ENCODE data around the gene PAFAH1B1.

The PAFAH1B1 gene

DNA sequence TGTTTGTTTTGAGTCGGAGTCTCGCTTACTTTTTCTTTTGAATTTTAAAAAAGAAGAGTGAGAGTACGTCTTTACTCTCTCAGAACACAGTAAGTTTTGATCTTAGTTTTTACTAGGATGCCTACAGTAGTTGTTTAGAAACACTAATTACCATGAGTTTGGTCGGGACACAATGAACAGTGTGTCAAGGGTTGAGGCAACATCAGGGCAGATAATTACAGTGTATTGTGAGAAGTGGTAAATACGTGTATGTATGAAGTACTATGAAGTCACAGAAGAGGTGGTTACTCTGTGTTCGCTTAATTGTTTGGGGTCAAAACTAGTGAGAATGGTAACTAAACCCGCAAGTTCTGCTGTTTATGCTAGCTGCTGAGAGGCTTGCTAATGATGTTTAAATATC lies 18.2 kb downstream of the PAFAH1B1 start:
- Histone ChIP-seq H3K9me3 (ENCODE audit: control insufficient read depth, insufficient read depth, low read depth, low read length) (no peaks in the 10 kb centered on the region), H3K4me3 (ENCODE audit: low read depth, low read length) (no peak overlapping the region), H3K4me1 (ENCODE audit: control insufficient read depth, insufficient read depth, low read length) (peaks cover 20% of the 10 kb centered on the region), H3K27ac (ENCODE audit: extremely low read depth, low read depth, low read length) (no peak overlapping the region), H3K36me3 (ENCODE audit: control insufficient read depth in 2 of 2, insufficient read depth in 1 of 2, low read length in 2 of 2) (peaks cover 0 to 10% of the 10 kb centered on the region in 2 experiments; a peak in 1 of 3 replicates)
- ChIA-PET CTCF (interaction anchor here (0.6 to 0.9 kb wide), 3 partner anchors 174 to 1588 kb away, joined by 3 to 7 read pairs (median 5); no protein-coding TSS in a partner anchor), POLR2A (no interaction called here)
- TF ChIP-seq ZBTB21 (tag by site-specific recombination; IDR thresholded peaks at IDR 0.05) (0 out of 2 replicates have a peak, but pooled peaks have one; percentile 17), ZNF629 (tag by site-specific recombination; IDR thresholded peaks at IDR 0.05) (peak; percentile 48), PRDM1 (tag by site-specific recombination; IDR thresholded peaks at IDR 0.05) (0 out of 2 replicates have a peak, but pooled peaks have one; percentile 18), ZNF768 (tag by site-specific recombination; IDR thresholded peaks at IDR 0.05) (no peak), ZNF341 (tag by site-specific recombination; IDR thresholded peaks at IDR 0.05; ENCODE audit: low read depth) (no peak), SP7 (tag by site-specific recombination; IDR thresholded peaks at IDR 0.05) (peak; percentile 99)
- TF ChIP-seq, protein P1, sequence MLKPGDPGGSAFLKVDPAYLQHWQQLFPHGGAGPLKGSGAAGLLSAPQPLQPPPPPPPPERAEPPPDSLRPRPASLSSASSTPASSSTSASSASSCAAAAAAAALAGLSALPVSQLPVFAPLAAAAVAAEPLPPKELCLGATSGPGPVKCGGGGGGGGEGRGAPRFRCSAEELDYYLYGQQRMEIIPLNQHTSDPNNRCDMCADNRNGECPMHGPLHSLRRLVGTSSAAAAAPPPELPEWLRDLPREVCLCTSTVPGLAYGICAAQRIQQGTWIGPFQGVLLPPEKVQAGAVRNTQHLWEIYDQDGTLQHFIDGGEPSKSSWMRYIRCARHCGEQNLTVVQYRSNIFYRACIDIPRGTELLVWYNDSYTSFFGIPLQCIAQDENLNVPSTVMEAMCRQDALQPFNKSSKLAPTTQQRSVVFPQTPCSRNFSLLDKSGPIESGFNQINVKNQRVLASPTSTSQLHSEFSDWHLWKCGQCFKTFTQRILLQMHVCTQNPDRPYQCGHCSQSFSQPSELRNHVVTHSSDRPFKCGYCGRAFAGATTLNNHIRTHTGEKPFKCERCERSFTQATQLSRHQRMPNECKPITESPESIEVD (tag by site-specific recombination; IDR thresholded peaks at IDR 0.05), result peak; percentile 32; the same call in 1 of the 2 replicates

DNA sequence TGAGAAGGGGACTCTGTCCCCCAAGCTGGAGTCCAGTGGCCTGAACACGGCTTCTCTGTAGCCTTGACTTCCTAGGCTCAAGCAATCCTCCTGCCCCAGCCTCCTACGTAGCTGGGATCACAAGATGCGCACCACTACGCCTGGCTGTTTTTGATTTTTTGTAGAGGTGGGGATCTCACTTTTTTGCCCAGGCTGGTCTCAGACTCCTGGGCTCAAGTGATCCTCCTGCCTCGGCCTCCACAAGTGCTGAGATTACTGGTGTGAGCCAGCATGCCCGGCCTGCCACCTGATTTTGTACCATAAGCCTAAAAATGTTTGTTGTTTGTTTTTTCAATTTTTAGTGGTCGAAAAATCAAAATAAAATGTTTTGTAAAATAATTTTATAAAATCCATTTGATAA lies 19.2 kb downstream of the PAFAH1B1 start:
- POLR2A ChIA-PET, result interaction anchor here (0.7 kb wide), 1 partner anchor 23 kb away, joined by 5 read pairs; no protein-coding TSS in a partner anchor
- no peak overlapping the region for H3K27ac ChIP-seq (ENCODE audit: extremely low read depth, low read depth, low read length)
- CTCF ChIA-PET, result no interaction called here
- peaks cover 20% of the 10 kb centered on the region for H3K4me1 ChIP-seq (ENCODE audit: control insufficient read depth, insufficient read depth, low read length)
- no peak for TF ChIP-seq KLF8 (tag by site-specific recombination; IDR thresholded peaks at IDR 0.05)
- no peak for TF ChIP-seq HOXC10 (CRISPR knock-in tag; IDR thresholded peaks at IDR 0.05)
- no peak overlapping the region for H3K4me3 ChIP-seq (ENCODE audit: low read depth, low read length)
- peaks cover 0 to 6% of the 10 kb centered on the region in 2 experiments; a peak in 1 of 3 replicates for H3K36me3 ChIP-seq (ENCODE audit: control insufficient read depth in 2 of 2, insufficient read depth in 1 of 2, low read length in 2 of 2)
- H3K9me3 ChIP-seq (ENCODE audit: control insufficient read depth, insufficient read depth, low read depth, low read length), result no peaks in the 10 kb centered on the region

DNA sequence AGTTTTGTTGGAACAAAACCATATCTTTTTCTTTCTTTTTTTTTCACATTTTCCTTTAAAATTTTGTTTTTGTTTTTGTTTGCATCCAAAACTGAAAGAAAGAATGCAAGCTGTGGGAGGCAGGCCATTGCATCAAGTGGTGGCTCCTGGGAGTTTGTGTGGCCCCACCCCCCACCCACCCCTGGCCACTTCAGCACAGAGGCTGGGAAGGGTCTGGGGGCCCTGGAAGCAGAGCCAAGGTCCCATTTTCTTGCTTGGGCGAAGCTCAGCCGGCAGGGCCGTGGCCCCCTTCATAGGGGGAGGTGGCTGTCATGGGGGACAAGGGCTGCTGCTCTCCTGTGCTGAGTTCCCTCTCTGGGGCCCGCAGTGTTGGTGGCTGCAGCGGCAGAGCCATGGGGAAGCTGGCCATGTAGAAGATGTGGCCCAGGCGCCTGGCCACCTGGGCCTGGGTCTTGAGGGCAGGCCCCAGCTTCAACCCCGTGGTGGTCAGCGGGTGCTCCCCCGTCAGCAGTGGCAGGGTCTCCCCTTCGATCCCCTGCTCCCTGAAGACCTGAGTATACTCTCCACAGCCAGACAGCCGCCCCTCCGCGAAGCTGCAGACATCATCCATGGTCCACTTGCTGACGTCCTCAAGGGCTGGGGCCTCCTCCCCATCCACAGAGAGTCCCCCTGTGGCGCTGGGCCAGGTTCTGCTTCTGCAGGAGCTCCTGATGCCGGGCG lies 19.8 kb downstream of the PAFAH1B1 start:
- POLR2A ChIA-PET, result interaction anchor here (0.6 to 0.7 kb wide), 2 partner anchors 16 to 24 kb away, joined by 5 read pairs; no protein-coding TSS in a partner anchor
- Histone ChIP-seq H3K9me3 (ENCODE audit: control insufficient read depth, insufficient read depth, low read depth, low read length) (no peaks in the 10 kb centered on the region), H3K4me1 (ENCODE audit: control insufficient read depth, insufficient read depth, low read length) (peaks cover 20% of the 10 kb centered on the region), H3K27ac (ENCODE audit: extremely low read depth, low read depth, low read length) (no peak overlapping the region), H3K36me3 (ENCODE audit: control insufficient read depth in 2 of 2, insufficient read depth in 1 of 2, low read length in 2 of 2) (peaks cover 0 to 8% of the 10 kb centered on the region in 2 experiments; a peak in 1 of 3 replicates), H3K4me3 (ENCODE audit: low read depth, low read length) (no peak overlapping the region)
- CTCF ChIA-PET, result no interaction called here
- TF ChIP-seq ZNF19 (tag by site-specific recombination; IDR thresholded peaks at IDR 0.05; ENCODE audit: low read depth), result no peak
- no peak for TF ChIP-seq ZNF266 (tag by site-specific recombination; IDR thresholded peaks at IDR 0.05; ENCODE audit: low read depth)
- no peak for TF ChIP-seq ZNF157 (tag by site-specific recombination; IDR thresholded peaks at IDR 0.05)
- no peak for TF ChIP-seq ZNF548 (tag by site-specific recombination; IDR thresholded peaks at IDR 0.05)
- TF ChIP-seq GLI4 (tag by site-specific recombination; IDR thresholded peaks at IDR 0.05), result no peak

DNA sequence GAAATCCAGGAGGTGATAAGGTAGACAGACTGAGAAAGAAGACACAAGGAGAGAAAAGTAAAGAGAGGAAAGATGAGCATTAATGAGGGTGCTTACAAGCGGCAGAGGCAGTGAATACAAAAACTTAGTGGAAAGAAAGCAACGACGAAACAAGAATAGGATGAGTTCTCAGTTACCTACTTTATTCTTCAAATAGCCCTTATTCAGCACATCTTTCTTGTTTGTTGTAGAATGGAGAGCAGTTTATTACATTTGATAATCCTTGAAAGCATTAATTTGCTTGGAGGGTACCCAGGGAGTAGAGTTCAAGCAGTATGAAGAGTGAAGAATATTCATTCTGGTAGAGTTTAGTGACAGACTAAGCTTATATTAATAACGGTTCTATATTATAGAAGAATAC lies 22.4 kb downstream of the PAFAH1B1 start:
- ChIA-PET CTCF (no interaction called here), POLR2A (no interaction called here)
- H3K36me3 ChIP-seq (ENCODE audit: control insufficient read depth in 2 of 2, insufficient read depth in 1 of 2, low read length in 2 of 2), result peaks cover 0 to 11% of the 10 kb centered on the region in 2 experiments; a peak in 1 of 3 replicates
- no peaks in the 10 kb centered on the region for H3K4me1 ChIP-seq (ENCODE audit: control insufficient read depth, insufficient read depth, low read length)
- no peak overlapping the region for H3K27ac ChIP-seq (ENCODE audit: extremely low read depth, low read depth, low read length)
- no peaks in the 10 kb centered on the region for H3K9me3 ChIP-seq (ENCODE audit: control insufficient read depth, insufficient read depth, low read depth, low read length)
- no peak overlapping the region for H3K4me3 ChIP-seq (ENCODE audit: low read depth, low read length)
- TF ChIP-seq YY1 (tag by site-specific recombination; IDR thresholded peaks at IDR 0.05) (no peak), GLIS1 (tag by site-specific recombination; IDR thresholded peaks at IDR 0.05) (no peak), ZNF24 (tag by site-specific recombination; IDR thresholded peaks at IDR 0.05) (no peak), ZNF501 (tag by site-specific recombination; IDR thresholded peaks at IDR 0.05) (no peak), KLF8 (tag by site-specific recombination; IDR thresholded peaks at IDR 0.05) (no peak), OVOL3 (tag by site-specific recombination; IDR thresholded peaks at IDR 0.05) (no peak), ZNF654 (tag by site-specific recombination; IDR thresholded peaks at IDR 0.05; ENCODE audit: low read depth) (no peak)
- TF ChIP-seq, protein P2, sequence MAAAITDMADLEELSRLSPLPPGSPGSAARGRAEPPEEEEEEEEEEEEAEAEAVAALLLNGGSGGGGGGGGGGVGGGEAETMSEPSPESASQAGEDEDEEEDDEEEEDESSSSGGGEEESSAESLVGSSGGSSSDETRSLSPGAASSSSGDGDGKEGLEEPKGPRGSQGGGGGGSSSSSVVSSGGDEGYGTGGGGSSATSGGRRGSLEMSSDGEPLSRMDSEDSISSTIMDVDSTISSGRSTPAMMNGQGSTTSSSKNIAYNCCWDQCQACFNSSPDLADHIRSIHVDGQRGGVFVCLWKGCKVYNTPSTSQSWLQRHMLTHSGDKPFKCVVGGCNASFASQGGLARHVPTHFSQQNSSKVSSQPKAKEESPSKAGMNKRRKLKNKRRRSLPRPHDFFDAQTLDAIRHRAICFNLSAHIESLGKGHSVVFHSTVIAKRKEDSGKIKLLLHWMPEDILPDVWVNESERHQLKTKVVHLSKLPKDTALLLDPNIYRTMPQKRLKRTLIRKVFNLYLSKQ (tag by site-specific recombination; IDR thresholded peaks at IDR 0.05; ENCODE audit: borderline replicate concordance), result no peak
- TF ChIP-seq, protein P3, sequence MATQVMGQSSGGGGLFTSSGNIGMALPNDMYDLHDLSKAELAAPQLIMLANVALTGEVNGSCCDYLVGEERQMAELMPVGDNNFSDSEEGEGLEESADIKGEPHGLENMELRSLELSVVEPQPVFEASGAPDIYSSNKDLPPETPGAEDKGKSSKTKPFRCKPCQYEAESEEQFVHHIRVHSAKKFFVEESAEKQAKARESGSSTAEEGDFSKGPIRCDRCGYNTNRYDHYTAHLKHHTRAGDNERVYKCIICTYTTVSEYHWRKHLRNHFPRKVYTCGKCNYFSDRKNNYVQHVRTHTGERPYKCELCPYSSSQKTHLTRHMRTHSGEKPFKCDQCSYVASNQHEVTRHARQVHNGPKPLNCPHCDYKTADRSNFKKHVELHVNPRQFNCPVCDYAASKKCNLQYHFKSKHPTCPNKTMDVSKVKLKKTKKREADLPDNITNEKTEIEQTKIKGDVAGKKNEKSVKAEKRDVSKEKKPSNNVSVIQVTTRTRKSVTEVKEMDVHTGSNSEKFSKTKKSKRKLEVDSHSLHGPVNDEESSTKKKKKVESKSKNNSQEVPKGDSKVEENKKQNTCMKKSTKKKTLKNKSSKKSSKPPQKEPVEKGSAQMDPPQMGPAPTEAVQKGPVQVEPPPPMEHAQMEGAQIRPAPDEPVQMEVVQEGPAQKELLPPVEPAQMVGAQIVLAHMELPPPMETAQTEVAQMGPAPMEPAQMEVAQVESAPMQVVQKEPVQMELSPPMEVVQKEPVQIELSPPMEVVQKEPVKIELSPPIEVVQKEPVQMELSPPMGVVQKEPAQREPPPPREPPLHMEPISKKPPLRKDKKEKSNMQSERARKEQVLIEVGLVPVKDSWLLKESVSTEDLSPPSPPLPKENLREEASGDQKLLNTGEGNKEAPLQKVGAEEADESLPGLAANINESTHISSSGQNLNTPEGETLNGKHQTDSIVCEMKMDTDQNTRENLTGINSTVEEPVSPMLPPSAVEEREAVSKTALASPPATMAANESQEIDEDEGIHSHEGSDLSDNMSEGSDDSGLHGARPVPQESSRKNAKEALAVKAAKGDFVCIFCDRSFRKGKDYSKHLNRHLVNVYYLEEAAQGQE (tag by site-specific recombination; IDR thresholded peaks at IDR 0.05), result no peak

All from HEK293 (cell line).